Measurements from ENCODE around the gene SFRP4.
"Not testable (repeated sequence)": the region's sequence is repeated elsewhere in the genome, so short reads cannot be mapped to it uniquely, and the experiment has no call there.

SFRP4 gene
- 0 reads per million in 2 experiments for total RNA-seq

- DNase-seq (ENCODE audit: low read depth), result no peak
Observed at GRCh38 chr7:37916673-37917660, at the start of gene SFRP4. SFRP4 (minus strand) TSS chr7:37916817; CDS start chr7:37916537, 280 bp downstream.

GRCh38 chr7:37964196-37964595 lies 47.6 kb upstream of the SFRP4 start:
- no peak for DNase-seq (ENCODE audit: low read depth)

GRCh38 chr7:37961251-37961650 lies 44.6 kb upstream of the SFRP4 start:
- no peak for DNase-seq (ENCODE audit: low read depth)

- DNase-seq (ENCODE audit: low read depth), result no peak
Observed at GRCh38 chr7:37960483-37960882, 43.9 kb upstream of the SFRP4 start.

- no peak for DNase-seq (ENCODE audit: low read depth)
Observed at GRCh38 chr7:37957221-37957970, 40.8 kb upstream of the SFRP4 start.

GRCh38 chr7:37956791-37957190 lies 40.2 kb upstream of the SFRP4 start:
- DNase-seq (ENCODE audit: low read depth), result no peak

- DNase-seq (ENCODE audit: low read depth), result not testable (repeated sequence)
Observed at GRCh38 chr7:37954217-37954616, 37.6 kb upstream of the SFRP4 start.

- no peak for DNase-seq (ENCODE audit: low read depth)
Observed at GRCh38 chr7:37952240-37952639, 35.6 kb upstream of the SFRP4 start.

GRCh38 chr7:37947941-37948210 lies 31.3 kb upstream of the SFRP4 start:
- DNase-seq (ENCODE audit: low read depth), result no peak

- DNase-seq (ENCODE audit: low read depth), result no peak
Observed at GRCh38 chr7:37947138-37947940, 30.7 kb upstream of the SFRP4 start.

GRCh38 chr7:37945336-37945735 lies 28.7 kb upstream of the SFRP4 start:
- DNase-seq (ENCODE audit: low read depth), result no peak

- no peak for DNase-seq (ENCODE audit: low read depth)
Observed at GRCh38 chr7:37944737-37945054, 28.1 kb upstream of the SFRP4 start.

GRCh38 chr7:37943905-37944736 lies 27.5 kb upstream of the SFRP4 start:
- DNase-seq (ENCODE audit: low read depth), result no peak

GRCh38 chr7:37942934-37943610 lies 26.5 kb upstream of the SFRP4 start:
- no peak for DNase-seq (ENCODE audit: low read depth)

- no peak for DNase-seq (ENCODE audit: low read depth)
Observed at GRCh38 chr7:37933018-37933566, 16.5 kb upstream of the SFRP4 start.

- DNase-seq (ENCODE audit: low read depth), result no peak
Observed at GRCh38 chr7:37932543-37932942, 15.9 kb upstream of the SFRP4 start.

- DNase-seq (ENCODE audit: low read depth), result no peak
Observed at GRCh38 chr7:37930226-37930948, 13.8 kb upstream of the SFRP4 start.

GRCh38 chr7:37928878-37929277 lies 12.3 kb upstream of the SFRP4 start:
- no peak for DNase-seq (ENCODE audit: low read depth)

GRCh38 chr7:37927773-37928444 lies 11.3 kb upstream of the SFRP4 start:
- no peak for DNase-seq (ENCODE audit: low read depth)
